ENCODE data around the gene BCCIP. TPM values are rescaled to one million over a fixed set of nuclear protein-coding genes. Genes with fewer than 3 reads are reported as not detected.

The BCCIP gene
- total RNA-seq, 1 experiment from 2014 or later = 159 TPM

DNA sequence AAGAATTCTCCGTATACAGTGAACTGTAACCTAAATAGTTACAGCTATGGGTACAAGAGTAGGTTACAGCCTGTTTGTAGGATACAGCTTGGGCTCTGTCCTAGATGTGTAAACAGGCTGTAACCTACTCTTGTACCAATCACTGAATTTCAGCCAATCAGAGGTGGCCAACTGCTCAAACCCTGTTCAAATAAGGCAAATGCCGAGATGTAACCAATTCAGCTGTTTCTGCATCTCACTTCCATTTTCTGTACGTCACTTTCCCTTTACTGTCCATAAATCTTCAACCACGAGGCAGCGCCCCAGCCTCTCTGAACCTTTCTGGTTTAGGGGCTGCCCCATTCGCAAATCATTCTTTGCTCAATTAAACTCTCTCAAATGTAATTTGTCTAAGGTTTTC, 39.4 kb upstream of the BCCIP start:
- POLR2A ChIA-PET = no interaction called here

DNA sequence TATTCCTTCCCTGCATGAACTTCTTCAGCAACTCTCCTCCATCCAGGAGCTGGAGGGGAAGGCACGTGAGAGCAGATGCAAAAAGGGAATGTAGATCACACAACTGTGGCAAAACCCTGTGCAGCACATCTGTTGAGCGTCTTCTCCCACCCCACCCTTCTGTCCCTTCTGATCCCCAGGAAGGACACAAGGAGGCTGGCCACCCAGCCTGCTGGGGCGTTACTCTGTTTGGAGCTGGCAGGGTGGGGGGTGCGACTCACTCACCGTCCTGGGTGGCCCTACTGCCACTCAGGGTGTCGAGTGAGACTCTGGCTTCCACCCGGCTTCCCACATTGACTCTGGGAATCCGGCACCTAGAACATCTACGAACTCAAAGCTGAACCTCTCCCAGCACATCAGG, 37.6 kb upstream of the BCCIP start:
- H3K79me2 ChIP-seq (ENCODE audit: insufficient read depth, low read length) = no peaks in the 10 kb centered on the region
- ATAC-seq = no peak
- no peaks in the 10 kb centered on the region for H3K9me3 ChIP-seq (ENCODE audit: control insufficient read depth in 1 of 2, insufficient read depth in 1 of 2, low read depth in 1 of 2, low read length in 2 of 2)
- H3K4me3 ChIP-seq (replicated peaks in 1 of 2; ENCODE audit: low read depth in 1 of 2, low read length in 2 of 2) = no peak overlapping the region
- RAD21 ChIA-PET (ENCODE audit: low non-redundant PET in 1 of 2, low total read pairs in 2 of 2, uncharacterized antibody in 2 of 2, unreplicated experiment in 2 of 2) = no interaction called here
- no peak overlapping the region for H3K9ac ChIP-seq (ENCODE audit: low read length)
- H3K27me3 ChIP-seq (ENCODE audit: insufficient read depth, low read length) = no peaks in the 10 kb centered on the region
- H3K27ac ChIP-seq (ENCODE audit: low read depth, low read length) = no peak overlapping the region
- no peak overlapping the region for H2AFZ ChIP-seq (ENCODE audit: low read depth, low read length, poor library complexity, severe bottlenecking)
- BruUV-seq (replicated peaks) = no TSS peak
- DNase-seq (ENCODE audit: low read depth, low spot score) = no peak
- intact Hi-C loops (cut with micrococcal nuclease) = no loop called here
- no peaks in the 10 kb centered on the region for H3K9me2 ChIP-seq (ENCODE audit: insufficient read depth)
- H3K4me2 ChIP-seq (ENCODE audit: low read length) = no peak overlapping the region
- TF ChIP-seq SIN3A (IDR thresholded peaks at IDR 0.05; ENCODE audit: low read depth) (no peak), FOSL1 (IDR thresholded peaks at IDR 0.05; ENCODE audit: low read depth) (no peak), SRF (IDR thresholded peaks at IDR 0.05; ENCODE audit: low read depth) (no peak), CBX3 (IDR thresholded peaks at IDR 0.05; ENCODE audit: low read depth) (no peak), POLR2A (IDR thresholded peaks at IDR 0.05; ENCODE audit: borderline replicate concordance, extremely low read depth, insufficient read depth, insufficient read length) (no peak), EGR1 (IDR thresholded peaks at IDR 0.05; ENCODE audit: low read depth) (no peak)
- no peaks in the 10 kb centered on the region for H4K20me1 ChIP-seq (ENCODE audit: insufficient read depth)
- H3K36me3 ChIP-seq (ENCODE audit: control insufficient read depth in 1 of 2, insufficient read depth in 2 of 2, low read length in 2 of 2) = no peaks in the 10 kb centered on the region
- POLR2A ChIA-PET = interaction anchor here (1.0 kb wide), 1 partner anchor 11 kb away, joined by 4 read pairs; no protein-coding TSS in a partner anchor
- peaks cover 0 to 4% of the 10 kb centered on the region in 2 experiments; a peak in 1 of 4 replicates for H3K4me1 ChIP-seq (ENCODE audit: control insufficient read depth in 1 of 2, insufficient read depth in 2 of 2, low read length in 2 of 2)
- CTCF ChIA-PET = no interaction called here

More for the DNA sequence above, 39.4 kb upstream of the BCCIP start:
- Histone ChIP-seq H3K36me3 (ENCODE audit: control insufficient read depth in 1 of 2, insufficient read depth in 2 of 2, low read length in 2 of 2) (no peaks in the 10 kb centered on the region), H4K20me1 (ENCODE audit: insufficient read depth) (no peaks in the 10 kb centered on the region), H3K9me2 (ENCODE audit: insufficient read depth) (no peaks in the 10 kb centered on the region), H3K9ac (ENCODE audit: low read length) (no peak overlapping the region), H3K27me3 (ENCODE audit: insufficient read depth, low read length) (no peaks in the 10 kb centered on the region), H2AFZ (ENCODE audit: low read depth, low read length, poor library complexity, severe bottlenecking) (no peak overlapping the region), H3K27ac (ENCODE audit: low read depth, low read length) (no peak overlapping the region), H3K4me2 (ENCODE audit: low read length) (no peak overlapping the region), H3K79me2 (ENCODE audit: insufficient read depth, low read length) (no peaks in the 10 kb centered on the region), H3K4me3 (replicated peaks in 1 of 2; ENCODE audit: low read depth in 1 of 2, low read length in 2 of 2) (no peak overlapping the region), H3K9me3 (ENCODE audit: control insufficient read depth in 1 of 2, insufficient read depth in 1 of 2, low read depth in 1 of 2, low read length in 2 of 2) (no peaks in the 10 kb centered on the region), H3K4me1 (ENCODE audit: control insufficient read depth in 1 of 2, insufficient read depth in 2 of 2, low read length in 2 of 2) (peaks cover 0 to 4% of the 10 kb centered on the region in 2 experiments; a peak in 1 of 4 replicates)
- ChIA-PET CTCF (no interaction called here), RAD21 (ENCODE audit: low non-redundant PET in 1 of 2, low total read pairs in 2 of 2, uncharacterized antibody in 2 of 2, unreplicated experiment in 2 of 2) (no interaction called here)
- BruUV-seq (replicated peaks) = no TSS peak
- no peak for TF ChIP-seq RAD21 (IDR thresholded peaks at IDR 0.05; ENCODE audit: low read depth)
- no peak for TF ChIP-seq CEBPB (IDR thresholded peaks at IDR 0.05; ENCODE audit: low read depth)
- TF ChIP-seq JUND (IDR thresholded peaks at IDR 0.05) = no peak
- TF ChIP-seq EZH2 (IDR thresholded peaks at IDR 0.05) = no peak
- intact Hi-C loops (cut with micrococcal nuclease) = no loop called here
- DNase-seq (ENCODE audit: low read depth, low spot score) = no peak
- no peak for ATAC-seq

All from HCT116 (cell line).